ENCODE data around the gene EYA3.

DNA sequence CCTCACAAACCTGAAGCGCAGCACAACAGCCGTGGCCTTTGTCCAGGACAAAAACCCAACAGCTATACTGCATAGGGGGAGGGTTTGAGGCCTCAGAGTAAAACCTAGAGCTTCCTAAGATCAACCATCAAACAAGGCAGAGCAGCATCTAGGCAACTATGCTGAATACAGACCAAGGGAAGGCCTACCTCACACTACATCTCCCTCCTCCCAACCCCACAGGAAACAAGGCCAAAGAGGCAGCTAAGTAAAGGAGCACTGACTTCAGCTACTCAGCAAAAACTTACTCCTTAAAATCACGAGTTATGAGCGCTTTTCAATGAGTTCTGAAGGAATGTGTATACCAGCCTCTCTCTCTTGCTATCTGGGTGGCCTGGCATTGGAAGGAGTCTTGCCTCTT, 116.3 kb downstream of the EYA3 start:
- TF ChIP-seq CHD1 (IDR thresholded peaks at IDR 0.05; ENCODE audit: low read depth, low read length): no peak
- TF ChIP-seq, protein P1, sequence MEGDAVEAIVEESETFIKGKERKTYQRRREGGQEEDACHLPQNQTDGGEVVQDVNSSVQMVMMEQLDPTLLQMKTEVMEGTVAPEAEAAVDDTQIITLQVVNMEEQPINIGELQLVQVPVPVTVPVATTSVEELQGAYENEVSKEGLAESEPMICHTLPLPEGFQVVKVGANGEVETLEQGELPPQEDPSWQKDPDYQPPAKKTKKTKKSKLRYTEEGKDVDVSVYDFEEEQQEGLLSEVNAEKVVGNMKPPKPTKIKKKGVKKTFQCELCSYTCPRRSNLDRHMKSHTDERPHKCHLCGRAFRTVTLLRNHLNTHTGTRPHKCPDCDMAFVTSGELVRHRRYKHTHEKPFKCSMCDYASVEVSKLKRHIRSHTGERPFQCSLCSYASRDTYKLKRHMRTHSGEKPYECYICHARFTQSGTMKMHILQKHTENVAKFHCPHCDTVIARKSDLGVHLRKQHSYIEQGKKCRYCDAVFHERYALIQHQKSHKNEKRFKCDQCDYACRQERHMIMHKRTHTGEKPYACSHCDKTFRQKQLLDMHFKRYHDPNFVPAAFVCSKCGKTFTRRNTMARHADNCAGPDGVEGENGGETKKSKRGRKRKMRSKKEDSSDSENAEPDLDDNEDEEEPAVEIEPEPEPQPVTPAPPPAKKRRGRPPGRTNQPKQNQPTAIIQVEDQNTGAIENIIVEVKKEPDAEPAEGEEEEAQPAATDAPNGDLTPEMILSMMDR (conservative IDR thresholded peaks at IDR 0.05; ENCODE audit: low read depth, low read length): no peak
- TF ChIP-seq RAD21 (IDR thresholded peaks at IDR 0.05; ENCODE audit: low read length): no peak
- no peak for TF ChIP-seq RFX5 (IDR thresholded peaks at IDR 0.05; ENCODE audit: low read depth, low read length)
- TF ChIP-seq MAFK (IDR thresholded peaks at IDR 0.05; ENCODE audit: low read depth, low read length): no peak
- no peak for TF ChIP-seq POLR2A (IDR thresholded peaks at IDR 0.05; ENCODE audit: low read depth, low read length)

Data from IMR-90 (cell line).